GM12878 (cell line): ENCODE data around the gene ANAPC2. TPM values are rescaled to one million over a fixed set of nuclear protein-coding genes. Genes with fewer than 3 reads are reported as not detected.

Experiments
- CBX5 ChIP-seq: sonication (generic); IDR thresholded peaks from 2 replicates; pipeline ENCODE4 v1.6.1; 2016; ENCODE audit warnings: low read depth, moderate library complexity, mild to moderate bottlenecking, inconsistent platforms
- CEBPB ChIP-seq, 2 experiments: fragments of 150-350 bp in 1 of 2; IDR thresholded peaks; 2 replicates each; pipeline ENCODE4 v1.6.1; 2012 to 2014; ENCODE audit warnings: low read depth in 2 of 2, low read length in 2 of 2, borderline replicate concordance in 1 of 2, inconsistent platforms in 1 of 2
- CUX1 ChIP-seq: IDR thresholded peaks from 2 replicates; pipeline ENCODE4 v1.6.1; 2012; ENCODE audit warnings: improper control_type of control experiment, low read depth, low read length; ENCODE audit not compliant: insufficient replicate concordance
- EED ChIP-seq: sonication (generic); IDR thresholded peaks from 2 replicates; pipeline ENCODE4 v1.6.1; 2016; ENCODE audit warnings: antibody characterized with exemption, low read depth
- KDM1A ChIP-seq: fragments of 200-600 bp; sonication (generic); IDR thresholded peaks from 2 replicates; pipeline ENCODE4 v1.6.1; 2016; ENCODE audit warnings: borderline replicate concordance
- KLF5 ChIP-seq: fragments of 450-650 bp; IDR thresholded peaks from 2 replicates; pipeline ENCODE4 v1.6.1; 2014; ENCODE audit warnings: mild to moderate bottlenecking; ENCODE audit not compliant: partially characterized antibody
- MTA2 ChIP-seq: fragments of 450-650 bp; IDR thresholded peaks from 2 replicates; pipeline ENCODE4 v1.6.1; 2016; ENCODE audit warnings: low read depth, mild to moderate bottlenecking, moderate library complexity
- RCOR1 ChIP-seq: conservative IDR thresholded peaks from 2 replicates; pipeline ENCODE4 v1.6.1; 2012; ENCODE audit warnings: low read depth, low read length, improper control_type of control experiment
- RUNX3 ChIP-seq: IDR thresholded peaks from 2 replicates; pipeline ENCODE4 v1.6.1; 2012; ENCODE audit warnings: low read length, inconsistent platforms
- STAT1 ChIP-seq: fragments of 450-650 bp; conservative IDR thresholded peaks from 2 replicates; pipeline ENCODE4 v1.6.1; 2014; ENCODE audit warnings: antibody characterized with exemption, mild to moderate bottlenecking
- SUZ12 ChIP-seq: fragments of 200-600 bp; sonication (generic); IDR thresholded peaks from one replicate; pipeline ENCODE4 v1.6.1; 2018; ENCODE audit warnings: antibody characterized with exemption, mild to moderate bottlenecking; ENCODE audit not compliant: unreplicated experiment
- TCF3 ChIP-seq: IDR thresholded peaks from 2 replicates; pipeline ENCODE4 v1.6.1; 2012; ENCODE audit warnings: low read depth, mild to moderate bottlenecking, low read length, borderline replicate concordance; ENCODE audit not compliant: insufficient read depth
- WRNIP1 ChIP-seq: IDR thresholded peaks from 2 replicates; pipeline ENCODE4 v1.6.1; 2011; ENCODE audit warnings: low read depth, low read length, improper control_type of control experiment, borderline replicate concordance
- ZNF217 ChIP-seq: fragments of 450-650 bp; IDR thresholded peaks from 2 replicates; pipeline ENCODE4 v1.6.1; 2017; ENCODE audit warnings: antibody characterized with exemption, mild to moderate bottlenecking
- ZNF622 ChIP-seq: fragments of 450-650 bp; IDR thresholded peaks from 2 replicates; pipeline ENCODE4 v1.6.1; 2017; ENCODE audit warnings: mild to moderate bottlenecking, inconsistent platforms
- ZZZ3 ChIP-seq: IDR thresholded peaks from 2 replicates; pipeline ENCODE4 v1.6.1; 2011; ENCODE audit warnings: low read depth; ENCODE audit not compliant: control insufficient read depth, insufficient read length
- polyA plus RNA-seq, 11 experiments: library from polyadenylated mRNA; depleted of rRNA in 4 of 11; unstranded in 6 of 11; stranded (reverse) in 5 of 11; fragments of >200 nt; fragmentation: Nextera tagmentation in 4 of 11; fragmentation: Illumina TruSeq in 1 of 11; extraction: Ambion mirVana in 4 of 11; extraction: Trizol in 1 of 11; gene quantifications; 1 replicate in 1 of 11; 2 replicates in 10 of 11; pipeline versions ENCODE4 v1.2.1 to v1.2.3, GENCODE V29; 2011 to 2016; ENCODE audit warnings: inconsistent platforms in 2 of 11, missing spikeins in 2 of 11, low read depth in 1 of 11
- total RNA-seq, 4 experiments: library from RNA; depleted of rRNA in 3 of 4; stranded (reverse); fragments of >200 nt in 3 of 4; fragmentation: Illumina TruSeq in 1 of 4; extraction: Trizol in 1 of 4; gene quantifications; 2 replicates each; pipeline versions ENCODE4 v1.2.1 to v1.2.3, GENCODE V29; 2013 to 2021
- TF ChIP-seq, protein P1 (sequence below): fragments of 450-650 bp; formaldehyde crosslinking; IDR thresholded peaks from 2 replicates; pipeline ENCODE4 v1.4.0; 2022; ENCODE audit warnings: mild to moderate bottlenecking, moderate library complexity
- TF ChIP-seq, protein P2 (sequence below): IDR thresholded peaks from 2 replicates; pipeline ENCODE4 v1.6.1; 2011; ENCODE audit warnings: borderline replicate concordance, low read depth, mild to moderate bottlenecking, moderate library complexity, mixed read lengths, low read length; ENCODE audit not compliant: insufficient read depth; ENCODE audit errors: extremely low read length

ANAPC2 gene
- total and polyA plus RNA-seq, 10 of the 15 experiments (the other 5 are each of a cell fraction or from before 2014, with no cell fraction given), result 0.03 to 65.2 (median 20.5) TPM

- TF ChIP-seq CUX1 (no peak), KLF5 (no peak), ZZZ3 (no peak), ZNF217 (no peak), CBX5 (no peak), TCF3 (0 out of 2 replicates have a peak, but pooled peaks have one; percentile 46), WRNIP1 (no peak), KDM1A (no peak), MTA2 (0 out of 2 replicates have a peak, but pooled peaks have one; percentile 14), RUNX3 (no peak), RCOR1 (no peak), SUZ12 (no peak), EED (no peak), ZNF622 (no peak), STAT1 (0 out of 2 replicates have a peak, but pooled peaks have one; percentile 37), CEBPB (IDR thresholded peaks at IDR 0.05; ENCODE audit: borderline replicate concordance in 1 of 2, low read depth in 2 of 2, low read length in 2 of 2) (no peak)
- TF ChIP-seq, protein P1, sequence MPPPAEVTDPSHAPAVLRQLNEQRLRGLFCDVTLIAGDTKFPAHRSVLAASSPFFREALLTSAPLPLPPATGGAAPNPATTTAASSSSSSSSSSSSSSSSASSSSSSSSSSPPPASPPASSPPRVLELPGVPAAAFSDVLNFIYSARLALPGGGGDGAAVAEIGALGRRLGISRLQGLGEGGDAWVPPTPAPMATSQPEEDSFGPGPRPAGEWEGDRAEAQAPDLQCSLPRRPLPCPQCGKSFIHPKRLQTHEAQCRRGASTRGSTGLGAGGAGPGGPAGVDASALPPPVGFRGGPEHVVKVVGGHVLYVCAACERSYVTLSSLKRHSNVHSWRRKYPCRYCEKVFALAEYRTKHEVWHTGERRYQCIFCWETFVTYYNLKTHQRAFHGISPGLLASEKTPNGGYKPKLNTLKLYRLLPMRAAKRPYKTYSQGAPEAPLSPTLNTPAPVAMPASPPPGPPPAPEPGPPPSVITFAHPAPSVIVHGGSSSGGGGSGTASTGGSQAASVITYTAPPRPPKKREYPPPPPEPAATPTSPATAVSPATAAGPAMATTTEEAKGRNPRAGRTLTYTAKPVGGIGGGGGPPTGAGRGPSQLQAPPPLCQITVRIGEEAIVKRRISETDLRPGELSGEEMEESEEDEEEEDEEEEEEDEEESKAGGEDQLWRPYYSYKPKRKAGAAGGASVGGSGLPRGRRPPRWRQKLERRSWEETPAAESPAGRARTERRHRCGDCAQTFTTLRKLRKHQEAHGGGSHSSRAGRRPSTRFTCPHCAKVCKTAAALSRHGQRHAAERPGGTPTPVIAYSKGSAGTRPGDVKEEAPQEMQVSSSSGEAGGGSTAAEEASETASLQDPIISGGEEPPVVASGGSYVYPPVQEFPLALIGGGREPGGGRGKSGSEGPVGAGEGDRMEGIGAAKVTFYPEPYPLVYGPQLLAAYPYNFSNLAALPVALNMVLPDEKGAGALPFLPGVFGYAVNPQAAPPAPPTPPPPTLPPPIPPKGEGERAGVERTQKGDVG, result no peak
- TF ChIP-seq, protein P2, sequence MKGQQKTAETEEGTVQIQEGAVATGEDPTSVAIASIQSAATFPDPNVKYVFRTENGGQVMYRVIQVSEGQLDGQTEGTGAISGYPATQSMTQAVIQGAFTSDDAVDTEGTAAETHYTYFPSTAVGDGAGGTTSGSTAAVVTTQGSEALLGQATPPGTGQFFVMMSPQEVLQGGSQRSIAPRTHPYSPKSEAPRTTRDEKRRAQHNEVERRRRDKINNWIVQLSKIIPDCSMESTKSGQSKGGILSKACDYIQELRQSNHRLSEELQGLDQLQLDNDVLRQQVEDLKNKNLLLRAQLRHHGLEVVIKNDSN, result no peak
Observed at GRCh38 chr9:137227054-137227852, 38.9 kb upstream of the ANAPC2 start, which contains the start of gene RNF224 (continued).
